HTERT RPE-1 (cell line): ENCODE data around the gene CFL2.
"Not testable (repeated sequence)": the region's sequence is repeated elsewhere in the genome, so short reads cannot be mapped to it uniquely, and the experiment has no call there.

ENCODE experiments used
- in situ Hi-C: fragments of 300-500 bp; cut with MboI; formaldehyde crosslinking; loops from 4 replicates; pipeline ENCODE4 v1.14.3; 2020; ENCODE audit warnings: low sequenced_read_pairs

Gene CFL2

DNA sequence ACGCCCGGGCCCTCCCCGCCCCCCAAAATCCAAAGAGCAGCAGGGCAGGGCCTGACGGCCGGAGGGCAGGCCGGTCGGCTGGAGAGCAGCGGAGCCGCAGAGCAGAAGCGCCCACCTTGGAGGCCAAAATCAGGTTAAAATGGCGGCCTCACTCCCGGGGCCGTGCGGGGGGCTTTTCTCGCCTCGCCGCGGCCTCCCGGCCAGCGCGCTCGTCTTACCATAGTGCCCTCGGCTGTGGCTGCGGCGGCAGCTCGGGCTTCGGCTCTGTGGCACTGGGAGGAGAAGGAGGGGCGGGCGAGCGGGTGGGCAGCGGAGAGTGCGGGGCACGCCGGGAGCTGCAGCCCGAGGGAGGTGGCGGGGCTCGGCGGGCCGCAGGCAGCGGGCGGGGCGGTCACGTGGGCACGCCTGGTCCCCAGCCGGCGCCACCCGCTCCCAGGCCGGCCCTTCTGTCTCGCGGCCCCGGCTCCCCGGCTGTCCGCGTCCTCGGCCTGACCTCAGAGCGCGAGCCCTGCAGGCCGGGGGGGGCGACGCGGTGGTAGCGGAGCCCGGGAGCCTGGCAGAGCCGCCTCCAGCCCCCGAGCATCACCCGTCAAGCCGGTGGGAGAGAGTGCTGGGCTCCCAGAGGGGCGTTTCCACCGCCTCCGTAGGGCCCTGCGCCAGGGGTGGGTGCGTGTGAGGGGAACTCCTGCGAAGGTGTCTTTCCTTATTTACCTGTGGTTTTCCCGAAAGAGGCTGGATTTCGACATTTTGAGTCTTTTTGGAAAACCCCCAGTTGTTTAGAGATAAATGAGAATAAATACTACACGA is at the start of gene CFL2:
Gene CFL2, minus strand, starts transcription at position 274 of the 807 bp plus-strand sequence. Its CDS starts 53 bp downstream, at position 221.
- in situ Hi-C loops: no loop called here

DNA sequence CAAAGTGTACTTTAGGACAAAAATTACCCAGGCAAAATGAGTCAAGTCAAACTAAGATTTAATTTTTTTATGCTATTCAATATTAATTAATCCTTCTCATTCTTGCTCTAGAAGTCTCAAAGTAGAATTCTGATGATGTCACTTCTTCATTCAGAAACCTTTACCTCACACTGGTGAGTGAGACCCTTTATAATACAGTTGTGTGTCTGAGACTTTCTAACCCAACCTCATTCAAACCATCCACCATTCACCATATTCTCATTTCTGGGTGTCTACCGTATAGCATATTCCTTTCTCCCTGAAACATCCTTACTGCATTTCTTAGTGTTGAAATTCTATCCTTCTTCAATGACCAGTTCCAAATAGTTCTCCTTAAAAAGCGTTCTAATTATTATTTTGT is 40.8 kb upstream of the CFL2 start:
- in situ Hi-C loops: no loop called here

DNA sequence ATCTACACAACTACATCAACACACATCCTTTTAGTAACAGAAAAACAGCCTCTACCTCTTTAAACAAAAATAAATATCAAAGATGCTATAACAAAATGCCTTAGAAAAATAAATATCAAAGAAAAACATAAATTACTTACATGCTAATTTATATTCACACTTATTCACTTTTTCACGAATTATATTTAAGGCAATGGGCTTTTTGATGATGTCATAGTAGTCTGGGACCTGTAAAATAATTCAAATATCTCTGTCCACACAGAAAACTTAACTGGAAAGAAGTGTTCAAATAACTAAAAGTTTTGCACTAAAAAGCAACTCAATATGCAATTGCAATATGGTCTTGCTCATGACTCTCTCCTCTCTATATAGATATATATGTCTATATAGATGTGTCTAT is 40.3 kb upstream of the CFL2 start:
- in situ Hi-C loops: no loop called here

DNA sequence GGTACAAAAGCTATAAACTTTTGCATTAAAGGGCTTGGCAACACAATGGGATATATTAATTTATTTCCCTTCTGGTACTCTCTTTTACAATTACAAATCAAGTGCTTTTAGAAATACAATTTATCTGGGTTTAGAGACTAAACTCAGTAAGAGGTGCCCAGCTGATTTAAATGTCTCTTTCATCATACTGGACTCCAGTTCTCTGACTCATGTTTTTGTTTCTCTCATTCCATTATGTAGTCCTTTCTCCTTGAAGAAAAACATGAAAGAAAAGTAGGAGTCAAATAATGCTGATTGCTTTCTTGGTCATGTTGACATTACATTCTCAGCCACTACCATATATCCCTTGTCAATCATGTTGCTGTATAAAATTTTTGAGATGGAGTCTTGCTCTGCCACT is 36.3 kb upstream of the CFL2 start:
- in situ Hi-C loops: no loop called here

DNA sequence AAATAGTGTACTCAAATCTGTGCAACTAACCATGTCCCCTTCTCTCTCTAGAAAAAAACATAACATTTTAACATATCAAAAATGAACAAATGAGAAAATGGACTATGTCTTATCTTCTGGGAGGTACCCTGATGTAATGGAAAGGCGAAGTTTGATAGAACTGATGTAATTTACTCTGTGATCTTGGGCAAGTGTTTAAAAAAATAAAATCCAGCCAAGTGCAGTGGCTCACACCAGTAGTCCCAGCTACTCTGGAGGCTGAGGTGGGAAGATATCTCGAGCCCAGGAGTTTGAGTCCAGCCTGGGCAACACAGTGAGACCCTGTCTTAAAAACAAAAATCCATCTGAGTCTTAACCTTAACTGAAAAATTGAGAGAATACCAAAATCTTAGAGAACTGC is 35.8 kb upstream of the CFL2 start:
- in situ Hi-C loops: no loop called here

DNA sequence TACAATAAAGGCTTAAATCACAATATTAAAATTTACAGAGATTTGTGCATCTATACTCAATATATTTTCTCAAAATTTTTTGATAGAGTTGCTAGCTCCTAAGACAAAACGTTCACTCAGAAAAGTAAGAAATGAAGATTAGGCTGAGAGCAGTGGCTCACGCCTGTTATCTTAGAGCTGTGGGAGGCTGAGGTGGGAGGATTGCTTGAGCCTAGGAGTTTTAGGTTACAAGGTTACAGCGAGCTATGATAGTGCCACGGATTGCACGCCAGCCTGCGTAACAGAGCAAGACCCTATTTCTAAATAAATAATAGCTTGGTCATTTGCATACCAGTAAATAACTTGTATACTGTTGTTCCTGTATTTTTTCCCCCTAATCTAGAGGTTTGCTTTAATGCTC is 35.0 kb upstream of the CFL2 start:
- in situ Hi-C loops: no loop called here

DNA sequence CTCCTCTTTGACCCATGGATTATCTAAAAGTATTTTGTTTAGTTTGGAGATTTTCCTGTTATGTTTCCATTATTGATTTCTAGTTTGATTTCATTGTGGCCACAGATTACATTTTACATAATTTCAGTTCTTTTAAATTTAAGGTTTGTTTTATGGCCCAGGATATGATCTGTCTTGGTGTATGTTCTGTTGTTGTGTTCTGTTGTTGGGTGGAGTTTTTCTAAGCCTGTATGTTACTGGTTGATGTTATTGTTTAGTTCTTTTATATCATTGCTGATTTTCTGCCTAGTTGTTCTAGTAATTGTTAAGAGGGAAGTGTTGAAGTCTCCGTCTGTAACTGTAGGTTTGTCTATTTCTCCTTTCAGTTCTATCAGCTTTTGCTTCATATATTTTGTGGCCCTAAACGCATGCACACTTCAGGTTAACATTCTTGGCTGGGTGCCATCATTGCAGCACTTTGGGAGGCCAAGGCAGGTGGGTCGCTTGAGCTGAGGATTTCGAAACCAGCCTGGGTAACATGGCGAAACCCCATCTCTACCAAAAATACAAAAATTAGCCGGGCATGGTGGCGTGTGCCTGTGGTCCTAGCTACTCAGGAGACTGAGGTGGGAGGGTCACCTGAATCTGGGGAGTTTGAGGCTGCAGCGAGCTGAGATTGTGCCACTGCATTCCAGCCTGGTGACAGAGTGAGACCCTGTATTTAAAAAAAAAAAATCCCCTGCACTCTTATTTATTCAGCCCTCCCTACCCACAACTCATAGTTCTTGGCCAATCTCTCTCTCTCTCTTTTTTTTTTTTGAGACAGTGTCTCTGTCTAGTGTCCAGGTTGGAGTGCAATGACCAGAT is 28.1 kb upstream of the CFL2 start:
- in situ Hi-C loops: no loop called here

DNA sequence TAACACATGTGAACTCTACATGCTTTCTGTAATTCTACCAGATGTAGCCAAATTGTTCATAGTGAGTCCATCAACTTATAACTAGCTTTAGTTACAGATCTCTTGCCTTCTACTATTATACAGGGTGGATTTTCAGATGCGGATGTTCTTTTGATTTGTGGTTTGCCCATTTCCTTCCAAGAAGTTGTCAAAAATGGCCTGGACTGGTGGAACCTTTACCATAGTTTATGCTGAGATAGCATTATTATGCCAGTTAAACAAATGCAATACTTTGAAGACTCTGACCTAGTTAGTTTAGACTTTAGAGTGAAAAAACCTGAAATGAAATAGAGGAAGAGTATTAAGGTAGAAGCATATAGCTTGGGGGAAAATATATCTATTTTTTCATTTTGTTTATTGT is 27.4 kb upstream of the CFL2 start:
- in situ Hi-C loops: no loop called here

DNA sequence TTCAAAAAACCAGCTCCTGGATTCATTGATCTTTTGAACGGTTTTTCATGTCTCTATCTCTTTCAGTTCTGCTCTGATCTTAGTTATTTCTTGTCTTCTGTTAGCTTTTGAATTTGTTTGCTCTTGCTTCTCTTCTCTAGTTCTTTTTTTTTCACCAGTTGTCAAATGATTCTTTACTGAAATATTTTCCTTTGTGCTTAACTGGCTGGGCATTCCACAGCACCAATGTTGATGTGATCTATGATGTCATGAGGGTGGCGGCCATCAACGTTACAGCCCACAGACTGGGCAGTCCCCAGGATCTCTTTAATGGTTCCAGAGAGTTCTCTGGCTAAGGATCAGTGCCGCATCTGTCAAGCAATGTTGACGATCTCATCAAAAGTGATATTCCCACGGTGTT is 25.7 kb upstream of the CFL2 start:
- in situ Hi-C loops: not testable (repeated sequence)

DNA sequence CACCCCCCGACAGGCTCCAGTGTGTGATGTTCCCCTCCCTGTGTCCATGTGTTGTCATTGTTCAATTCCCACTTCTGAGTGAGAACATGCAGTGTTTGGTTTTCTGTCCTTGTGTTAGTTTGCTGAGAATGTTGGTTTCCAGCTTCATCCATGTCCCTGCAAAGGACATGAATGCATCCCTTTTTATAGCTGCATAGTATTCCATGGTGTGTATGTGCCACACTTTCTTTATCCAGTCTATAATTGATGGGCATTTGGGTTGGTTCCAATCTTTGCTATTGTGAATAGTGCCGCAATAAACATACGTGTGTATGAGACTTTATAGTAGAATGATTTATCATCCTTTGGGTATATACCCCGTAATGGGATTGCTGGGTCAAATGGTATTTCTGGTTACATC is 22.7 kb upstream of the CFL2 start:
- in situ Hi-C loops: not testable (repeated sequence)

DNA sequence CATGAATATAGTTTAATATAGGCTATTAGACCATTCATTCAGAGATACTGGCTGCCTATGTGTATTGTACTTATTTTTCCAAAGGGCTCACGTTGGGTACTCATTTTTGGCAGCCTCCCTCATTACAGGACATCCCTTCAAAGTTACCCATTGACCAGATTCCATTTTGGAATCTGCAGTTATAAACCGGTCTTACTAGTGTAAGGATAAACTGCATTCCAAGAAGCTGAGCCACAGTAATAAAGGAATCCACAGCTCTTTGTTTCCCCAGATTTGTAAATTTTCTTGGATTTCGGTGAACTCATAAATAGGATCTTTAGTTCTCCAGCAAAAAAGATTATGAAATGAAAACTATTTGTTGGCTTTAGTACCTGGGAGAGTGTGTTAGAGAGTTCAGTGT is 18.9 kb upstream of the CFL2 start:
- in situ Hi-C loops: no loop called here

DNA sequence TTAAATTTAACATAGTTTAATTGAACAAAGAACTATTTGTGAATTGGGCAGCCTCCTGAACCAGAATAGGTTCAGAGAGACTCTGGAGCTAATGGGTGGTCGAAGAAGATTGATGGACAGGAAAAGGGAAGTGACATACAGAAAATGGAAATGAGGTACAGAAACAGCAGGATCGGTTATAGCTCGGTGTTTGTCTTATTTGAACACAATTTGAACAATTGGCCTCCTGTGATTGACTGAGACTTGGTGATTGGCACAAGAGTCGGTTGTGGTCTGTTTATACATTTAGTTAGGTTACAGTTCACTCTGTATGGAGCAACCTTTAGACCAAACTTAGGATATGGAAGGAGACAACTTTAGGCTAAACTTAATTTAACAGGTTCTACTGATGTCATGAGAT is 18.4 kb upstream of the CFL2 start:
- in situ Hi-C loops: no loop called here

DNA sequence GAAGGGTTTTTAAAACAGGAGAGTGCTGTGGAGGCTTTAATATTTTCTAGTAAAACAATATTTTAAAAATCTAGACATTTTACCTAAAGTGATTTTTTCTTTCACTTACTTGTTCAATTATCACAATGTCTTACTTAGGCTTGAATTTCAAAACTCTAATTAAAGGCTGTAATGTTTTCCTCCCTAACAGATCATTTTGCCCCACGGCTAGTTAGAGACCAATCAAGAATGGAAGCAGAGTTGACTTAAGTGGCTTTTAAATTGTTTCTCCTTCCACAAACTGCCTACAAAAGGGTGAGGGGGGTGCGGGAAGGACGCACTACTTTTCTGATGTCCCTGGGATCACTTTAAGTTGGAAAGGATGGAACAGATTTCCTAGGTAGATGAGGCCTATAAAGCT is 9.5 kb upstream of the CFL2 start:
- in situ Hi-C loops: no loop called here

DNA sequence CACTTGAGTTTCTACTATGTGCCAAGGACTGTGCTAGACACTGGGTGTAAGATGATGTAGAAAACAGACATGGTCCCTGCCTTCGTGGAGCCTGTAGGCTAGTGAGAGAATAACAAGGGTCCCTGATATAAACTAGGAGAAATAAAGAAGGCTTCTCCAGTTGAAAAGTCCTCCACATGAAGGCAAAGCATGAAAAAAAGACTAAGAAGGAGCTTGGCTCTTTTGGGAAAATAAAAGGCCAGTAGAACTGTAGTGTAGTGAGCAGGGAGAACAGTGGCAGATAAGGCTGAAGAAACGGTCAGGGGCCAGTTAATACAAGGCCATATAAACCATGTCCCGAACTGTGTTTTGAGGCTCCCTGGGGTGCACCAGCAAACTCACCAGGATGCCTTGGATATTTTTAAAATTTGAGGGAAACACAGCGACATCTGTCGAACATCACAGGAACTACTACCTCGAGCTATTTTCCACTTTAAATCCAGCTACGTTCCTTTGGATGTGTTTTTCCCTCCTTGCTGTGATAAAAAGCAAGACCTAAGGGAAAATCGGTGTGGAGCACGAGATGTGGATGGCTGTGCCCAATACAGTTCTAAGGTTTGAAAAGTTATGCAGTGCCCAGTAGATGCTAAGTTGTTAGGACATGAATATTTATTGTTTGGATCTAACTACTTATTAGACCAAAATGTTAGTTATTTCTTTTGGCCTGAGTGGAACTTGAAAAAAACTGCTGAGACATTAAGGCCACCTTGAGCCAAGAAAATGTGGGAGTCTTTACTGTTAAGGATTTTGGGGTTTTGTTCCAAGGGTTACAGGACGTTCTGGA is 8.5 kb upstream of the CFL2 start:
- in situ Hi-C loops: no loop called here

DNA sequence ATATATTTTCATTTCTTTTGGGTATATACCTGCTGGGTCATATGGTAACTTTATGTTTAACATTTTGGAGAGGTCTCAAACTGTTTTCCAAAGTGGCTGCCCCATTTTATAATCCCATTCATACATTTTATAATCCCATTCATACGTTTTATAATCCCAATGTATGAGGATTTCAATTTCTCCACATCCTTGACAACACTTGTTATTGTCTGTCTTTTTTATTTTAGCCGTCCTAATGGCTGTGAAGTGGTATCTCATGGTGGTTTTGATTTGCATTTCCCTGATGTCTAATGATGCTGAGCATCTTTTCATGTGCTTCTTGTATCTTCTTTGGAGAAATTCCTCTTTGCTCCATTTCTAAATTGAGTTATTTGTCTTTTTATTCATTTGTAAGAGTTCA is 6.7 kb upstream of the CFL2 start:
- in situ Hi-C loops: no loop called here

DNA sequence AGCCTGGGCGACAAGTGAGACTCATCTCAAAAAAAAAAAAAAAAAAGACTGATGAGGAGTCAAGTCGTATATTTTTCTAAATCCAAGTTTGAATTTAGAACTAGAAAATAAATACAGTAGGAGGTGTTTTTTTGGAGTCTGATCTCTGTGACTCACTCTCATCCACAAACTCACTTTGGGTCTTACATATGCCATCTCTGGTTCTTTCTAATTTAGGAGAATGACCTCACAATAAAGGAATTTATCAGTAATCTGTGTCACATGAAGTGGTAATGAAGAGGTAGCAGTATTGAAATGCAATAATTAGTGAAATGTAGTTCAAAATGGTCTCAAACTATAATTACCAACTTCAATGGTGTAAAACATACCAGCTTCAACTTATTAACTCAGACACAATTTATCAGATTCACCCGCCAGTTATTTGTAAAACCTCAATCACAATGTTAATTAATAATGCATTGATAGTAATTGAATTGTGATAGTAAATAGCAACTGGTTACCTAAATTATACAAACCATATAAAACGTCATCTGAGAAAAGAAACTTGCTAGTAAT is 4.4 kb upstream of the CFL2 start:
- in situ Hi-C loops: no loop called here

DNA sequence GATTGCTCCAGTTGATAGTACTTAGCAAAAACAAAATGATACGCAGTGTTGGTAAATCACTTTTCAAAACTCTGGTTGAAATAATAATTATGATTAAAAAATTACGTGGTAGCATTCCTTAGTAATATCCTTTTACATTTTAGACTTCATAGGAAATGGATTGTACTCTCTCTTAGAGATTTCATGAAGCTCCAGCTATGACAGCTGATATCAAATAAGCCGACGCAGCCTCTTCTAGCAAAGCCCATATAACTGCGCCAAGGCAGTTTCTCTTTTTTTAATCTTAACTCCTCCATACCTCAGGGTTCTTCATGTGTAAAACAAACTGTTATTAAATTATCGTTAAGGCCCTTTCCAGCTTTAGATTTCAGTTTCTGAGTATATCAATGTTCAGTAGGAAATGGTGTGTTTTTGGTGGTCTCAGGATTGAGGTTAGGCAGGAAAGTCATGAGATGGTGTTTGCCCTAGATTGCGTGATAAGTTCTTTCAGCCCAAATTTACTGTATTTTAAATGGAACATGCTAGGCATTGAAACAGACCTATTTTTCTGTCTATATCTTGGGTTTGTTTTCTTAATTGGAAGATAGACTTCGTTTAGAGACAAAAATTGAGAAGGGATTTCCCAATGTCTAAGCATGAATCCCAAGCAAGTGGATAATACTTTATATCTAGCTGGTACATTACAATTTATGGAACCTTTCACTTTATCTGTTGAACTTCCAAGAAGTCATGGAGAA is 902 bp upstream of the CFL2 start:
- in situ Hi-C loops: no loop called here

DNA sequence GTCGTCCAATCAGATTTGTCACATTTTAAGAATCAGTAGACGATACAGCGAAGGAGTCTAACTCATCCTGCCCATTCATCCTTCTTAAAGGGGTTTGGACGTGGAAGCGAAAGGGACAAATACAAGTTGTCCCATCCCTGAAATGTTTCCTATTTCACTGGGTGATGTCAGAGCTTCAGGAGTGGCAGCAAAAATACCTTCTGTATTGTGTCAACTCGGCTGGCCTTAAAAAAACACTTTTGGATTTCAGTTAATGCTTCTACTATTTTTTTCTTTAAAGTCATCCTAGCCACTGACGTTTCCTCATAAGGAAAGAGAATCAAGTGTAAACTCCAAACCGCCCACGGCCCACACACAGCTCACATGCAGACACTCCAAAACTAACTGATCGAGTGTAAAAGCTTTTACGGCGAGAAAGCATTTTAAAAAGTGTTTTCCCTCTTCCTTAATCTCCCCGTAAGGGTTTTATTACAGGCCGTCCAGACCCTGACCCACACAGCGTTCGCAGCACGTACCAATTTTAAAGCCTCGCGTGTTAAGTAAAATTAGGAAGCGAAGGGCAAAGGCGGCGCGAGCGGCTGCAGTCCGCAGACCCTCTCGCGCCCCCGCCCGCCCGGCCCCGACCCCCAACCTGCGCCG is 593 bp downstream of the CFL2 start:
- in situ Hi-C loops: no loop called here

DNA sequence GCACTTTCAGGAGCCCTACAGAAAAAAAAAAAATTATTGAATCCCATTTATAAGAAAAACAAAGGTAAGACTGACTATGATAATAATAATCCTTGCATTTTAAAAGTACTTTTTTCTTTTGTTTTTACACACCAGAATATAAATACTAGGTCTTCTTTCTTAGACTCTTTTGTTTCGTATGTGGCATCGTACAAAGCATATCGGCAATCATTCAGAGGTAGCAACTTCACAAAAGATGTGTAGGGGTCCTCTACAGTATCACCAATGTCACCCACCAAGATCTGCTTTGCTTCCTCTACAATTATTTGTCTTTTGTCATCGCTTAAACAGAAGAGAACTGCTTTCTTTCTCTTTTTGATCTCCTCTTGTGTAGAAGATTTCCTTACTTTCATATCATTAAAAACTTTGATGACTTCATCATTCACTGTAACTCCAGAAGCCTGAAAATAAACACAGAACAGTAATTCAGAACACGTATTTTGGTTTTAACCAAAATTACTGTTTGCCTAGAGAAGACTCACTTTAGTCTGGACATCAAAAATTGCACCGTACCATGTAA is 1.2 kb downstream of the CFL2 start:
- in situ Hi-C loops: no loop called here
